Left colon (tissue), 2 donors: ENCODE results near the gene CAMSAP2. TPM values are rescaled to one million over a fixed set of nuclear protein-coding genes. Genes with fewer than 3 reads are reported as not detected.
"Not testable (repeated sequence)": the region's sequence is repeated elsewhere in the genome, so short reads cannot be mapped to it uniquely, and the experiment has no call there.

Experiments
- ATAC-seq: fragments of 200-7000 bp; cut with Tn5 transposase; one replicate; pipeline ENCODE4 v1.9.1; 2020; ENCODE audit warnings: mild to moderate bottlenecking, moderate library complexity
- DNase-seq, 2 donors: peaks; one replicate each; pipeline ENCODE4 v3.0.0-alpha.2; 2020
- intact Hi-C, 2 donors: fragments of 100-400 bp; cut with DNase I in 1 of 2; cut with micrococcal nuclease in 1 of 2; formaldehyde crosslinking; loops; one replicate each; pipeline versions ENCODE4 v1.11.2 to v1.14.0; 2022; cut with DNase I, micrococcal nuclease
- total RNA-seq, 2 donors: library from RNA; stranded (reverse); fragmentation: NEBNext Ultra II Directional; extraction: Animal tissue kit (Norgen Biotek cat#: 25700); gene quantifications; one replicate each; pipeline ENCODE4 v1.2.1, GENCODE V29; 2021
- donor health status: DM: no; HTN: no; CAD: no.
- donor health status: DM: yes; HTN: yes; CAD: no.

The CAMSAP2 gene
- total RNA-seq, 2 donors from 2014 or later: 7.4 to 9.0 TPM

DNA sequence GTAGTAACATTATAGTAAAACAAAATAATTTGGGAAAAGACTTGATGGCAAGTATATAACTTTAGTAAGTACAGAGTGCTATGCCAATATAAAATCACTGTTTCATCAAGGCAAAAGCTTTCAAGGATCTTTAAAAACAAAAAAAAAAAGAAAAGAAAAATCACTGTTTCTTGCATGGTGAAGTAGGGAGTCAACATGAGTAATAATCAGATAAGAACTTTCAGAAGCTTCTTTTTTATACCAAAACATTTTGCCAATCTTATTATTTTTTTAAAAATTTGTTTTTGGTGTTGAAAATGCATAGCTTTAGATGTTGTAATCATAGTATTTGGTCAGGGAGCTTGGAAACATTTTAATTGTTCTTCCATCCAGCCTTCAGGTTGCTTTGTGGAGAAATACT is 37.2 kb downstream of the CAMSAP2 start:
- no peak for DNase-seq
- no peak for ATAC-seq
- intact Hi-C loops: no loop called here

DNA sequence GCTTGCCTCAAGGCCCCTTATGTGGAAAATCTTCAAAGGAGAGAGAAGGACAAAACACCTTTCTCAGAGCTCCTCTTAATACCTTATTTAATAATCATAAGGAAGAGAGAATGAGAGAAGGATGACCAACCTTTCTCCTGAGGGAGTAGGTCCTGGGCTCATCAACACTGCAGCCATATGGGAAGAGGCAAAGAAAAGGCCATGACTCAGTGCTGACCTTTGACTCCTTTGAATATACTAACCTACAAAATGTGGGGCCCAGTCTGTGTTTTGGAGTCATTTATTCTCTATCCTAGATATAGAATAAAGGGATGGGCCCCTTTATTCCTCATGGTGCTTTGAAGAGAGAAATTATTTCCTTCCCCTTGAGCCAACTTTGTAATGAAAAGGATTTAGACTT is 38.3 kb downstream of the CAMSAP2 start:
- DNase-seq (no peak), ATAC-seq (peak; percentile 68)
- intact Hi-C loops: no loop called here

DNA sequence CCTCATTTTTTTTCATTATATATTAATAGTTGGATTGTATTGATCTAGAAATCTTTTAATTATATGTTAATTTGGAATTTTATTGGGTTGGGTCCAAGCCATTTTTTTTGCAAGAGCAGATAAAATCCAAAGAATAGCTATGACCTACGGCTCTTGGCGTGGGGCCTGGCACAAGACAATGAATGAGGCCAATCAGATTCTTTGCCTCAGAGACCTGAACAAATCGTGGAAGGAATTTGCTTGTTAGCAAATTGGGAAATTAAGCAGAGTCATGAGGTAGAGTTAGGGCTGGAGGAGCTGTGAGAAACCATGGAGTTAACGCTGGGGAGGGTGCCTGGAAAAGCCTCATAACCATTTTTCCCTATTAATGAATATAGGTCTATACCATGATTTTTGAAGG is 40.1 kb downstream of the CAMSAP2 start:
- intact Hi-C loops: no loop called here
- no peak for ATAC-seq
- no peak for DNase-seq

DNA sequence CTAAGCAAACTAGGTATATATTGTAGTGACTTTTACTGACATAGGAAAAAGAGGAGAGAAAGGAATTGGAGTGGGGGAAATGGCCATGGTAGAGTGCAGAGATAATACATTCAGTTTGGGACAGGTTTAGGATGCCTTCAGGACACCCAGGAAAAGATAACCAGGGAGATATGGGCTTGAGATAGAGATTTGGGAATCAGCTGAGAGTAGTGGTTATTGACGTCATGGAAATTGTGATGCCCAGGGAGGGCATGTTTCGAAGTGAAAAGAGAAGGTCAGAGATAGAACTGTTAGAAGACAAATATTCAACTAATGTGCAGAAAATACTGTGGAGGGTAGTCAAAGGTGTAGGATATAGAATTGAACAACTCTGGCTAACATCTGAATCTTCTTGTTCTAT is 40.6 kb downstream of the CAMSAP2 start:
- ATAC-seq: no peak
- no peak for DNase-seq
- intact Hi-C loops: no loop called here

DNA sequence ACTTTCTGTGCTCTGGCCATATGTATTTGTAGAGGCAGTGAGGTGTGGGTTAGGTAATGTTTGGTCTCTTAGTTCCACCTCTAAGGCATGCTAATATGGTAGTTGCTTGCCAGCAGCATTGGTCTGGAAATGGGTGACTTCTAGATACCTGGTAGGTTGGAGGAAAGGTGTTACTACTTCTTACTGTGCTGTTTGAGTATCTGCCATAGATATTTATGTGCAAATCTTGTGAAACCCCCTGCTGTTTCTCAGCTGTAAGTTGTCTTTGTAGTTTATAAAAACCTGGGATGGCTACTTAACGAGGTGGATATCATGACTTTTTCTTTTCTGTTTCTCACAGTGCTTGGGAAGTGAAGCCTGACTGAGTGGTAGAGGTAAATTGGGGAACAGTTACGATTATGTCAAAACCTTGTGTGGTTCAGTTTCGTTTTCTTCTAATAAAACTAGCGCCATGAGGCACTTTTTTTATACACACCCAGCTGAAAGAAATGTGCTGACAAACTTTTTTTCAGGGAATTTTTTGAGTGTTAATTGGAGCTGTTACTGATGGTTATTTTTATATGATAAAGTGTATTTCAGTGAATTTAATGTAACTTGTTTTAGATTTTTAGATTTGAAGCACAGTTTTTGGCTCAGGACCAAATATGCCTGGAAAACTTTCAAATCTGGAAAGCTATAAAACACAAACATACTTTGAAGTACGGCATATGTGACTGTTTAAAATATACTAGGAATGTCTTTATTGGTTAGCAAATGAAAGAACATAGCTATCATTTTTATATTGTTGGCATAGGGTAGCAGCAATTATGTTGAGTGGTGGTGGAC is 42.1 kb downstream of the CAMSAP2 start:
- DNase-seq (no peak), ATAC-seq (peak; percentile 80)
- intact Hi-C loops: no loop called here

DNA sequence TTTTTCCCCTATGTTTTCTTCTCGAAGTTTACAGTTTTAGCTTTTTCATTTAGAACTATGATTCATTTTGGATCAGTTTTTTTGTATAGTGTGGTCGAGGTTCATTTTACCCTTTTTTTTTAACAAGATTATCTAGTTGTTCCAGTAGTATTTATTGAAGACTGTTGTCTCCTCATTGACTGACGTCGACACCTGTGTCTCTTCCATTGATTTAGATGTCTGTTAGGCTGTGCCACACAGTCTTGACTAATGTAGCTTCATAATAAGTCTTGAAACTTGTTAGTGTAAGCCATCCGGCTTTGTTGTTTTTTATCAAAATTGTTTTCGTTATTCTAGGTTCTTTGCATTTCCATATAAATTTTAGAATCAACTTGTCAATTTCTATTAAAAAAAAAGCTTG is 45.2 kb downstream of the CAMSAP2 start:
- no peak for DNase-seq
- no peak for ATAC-seq
- intact Hi-C loops: no loop called here

DNA sequence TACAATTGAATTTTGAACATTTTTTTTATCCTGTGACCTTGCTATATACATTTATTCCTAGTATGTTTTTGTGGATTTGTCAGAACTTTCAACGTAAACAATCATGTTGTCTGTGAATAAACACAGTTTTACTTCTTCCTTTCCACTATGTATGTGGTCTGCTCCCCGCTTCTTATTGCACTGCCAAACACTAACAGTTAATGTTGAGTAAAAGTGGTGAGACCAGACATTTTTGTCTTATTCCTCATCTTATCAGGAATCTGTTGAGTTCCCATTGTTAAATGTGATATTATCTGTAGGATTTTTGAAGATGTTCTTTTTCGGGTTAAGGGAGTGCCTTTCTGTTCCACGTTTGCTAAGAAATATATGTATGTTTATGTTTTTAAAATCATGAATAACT is 45.9 kb downstream of the CAMSAP2 start:
- no peak for DNase-seq
- intact Hi-C loops: no loop called here
- no peak for ATAC-seq

DNA sequence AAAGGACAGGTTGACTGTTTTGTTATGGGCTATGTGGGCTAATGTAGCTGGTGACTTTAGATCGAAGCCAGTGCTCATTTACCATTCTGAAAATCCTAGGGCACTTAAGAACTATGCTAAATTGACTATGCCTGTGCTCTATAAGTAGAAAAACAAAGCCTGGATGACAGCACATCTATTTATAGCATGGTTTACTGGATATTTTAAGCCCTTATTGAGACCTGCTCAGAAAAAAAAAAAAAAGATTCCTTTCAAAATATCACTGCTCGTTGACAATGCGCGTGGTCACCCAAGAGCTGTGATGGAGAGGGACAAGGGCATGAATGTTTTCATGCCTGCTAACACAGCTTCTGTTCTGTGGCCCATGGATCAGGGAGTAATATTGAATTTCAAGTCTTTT is 48.1 kb downstream of the CAMSAP2 start:
- intact Hi-C loops: no loop called here
- ATAC-seq (no peak), DNase-seq (no peak)

DNA sequence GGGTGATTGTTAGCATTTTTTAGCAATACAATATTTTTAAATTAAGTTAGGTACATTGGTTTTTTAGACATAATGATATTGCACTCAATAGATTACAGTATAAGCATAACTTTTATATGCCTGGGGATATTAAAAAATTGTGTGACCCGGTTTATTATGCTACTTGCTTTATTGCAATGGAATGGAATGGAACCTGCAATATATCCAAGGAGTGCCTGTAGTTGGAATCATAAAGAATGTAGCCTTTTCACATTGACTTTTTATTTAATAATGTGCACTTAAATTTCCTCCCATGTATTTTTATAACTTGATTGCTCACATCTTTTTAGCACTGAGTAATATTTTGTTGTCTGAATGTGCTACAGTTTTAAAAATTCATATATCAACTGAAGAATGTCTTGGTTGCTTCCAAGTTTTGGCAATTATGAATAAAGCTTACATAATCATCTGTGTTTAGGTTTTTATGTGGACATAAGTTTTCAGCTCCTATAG is 49.2 kb downstream of the CAMSAP2 start:
- peak; percentile 89 for ATAC-seq
- intact Hi-C loops: no loop called here
- DNase-seq: no peak

DNA sequence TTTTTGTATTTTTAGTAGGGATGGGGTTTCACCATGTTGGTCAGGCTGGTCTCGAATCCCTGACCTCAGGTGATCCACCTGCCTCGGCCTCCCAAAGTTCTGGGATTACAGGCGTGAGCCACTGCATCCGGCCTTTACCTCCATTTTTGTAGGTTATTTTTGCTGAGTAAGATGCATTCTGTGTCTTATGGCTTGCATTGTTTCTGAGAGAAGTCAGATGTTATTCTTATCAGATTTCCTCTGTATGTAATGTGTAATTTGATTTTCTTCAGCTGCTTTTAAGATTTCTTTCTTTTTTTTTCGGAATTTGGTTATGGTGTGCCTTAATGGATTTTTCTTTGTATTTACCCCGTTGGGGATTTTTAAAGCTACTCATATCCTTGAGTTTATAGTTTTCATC is 52.3 kb downstream of the CAMSAP2 start:
- ATAC-seq, intact Hi-C loops, DNase-seq: not testable (repeated sequence)

DNA sequence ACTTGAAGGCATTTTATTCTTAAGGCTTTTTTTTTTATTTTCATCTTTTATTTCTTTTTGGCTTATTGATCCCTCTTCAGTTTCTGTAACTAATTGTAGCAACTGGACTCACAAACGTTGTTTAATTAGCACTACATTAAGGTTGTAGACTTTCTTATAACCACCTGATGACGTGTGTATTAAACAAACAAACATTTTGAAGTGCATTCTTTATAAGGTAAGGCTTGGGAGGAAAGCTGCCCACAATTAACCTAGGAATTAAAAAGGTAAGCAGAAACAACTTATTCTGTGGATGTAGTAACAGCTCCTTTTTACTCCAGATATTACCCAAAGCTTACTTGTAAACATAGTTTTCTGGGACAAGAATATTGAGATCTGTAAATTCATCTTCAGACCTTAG is 55.0 kb downstream of the CAMSAP2 start:
- intact Hi-C loops: no loop called here
- ATAC-seq (no peak), DNase-seq (no peak)

DNA sequence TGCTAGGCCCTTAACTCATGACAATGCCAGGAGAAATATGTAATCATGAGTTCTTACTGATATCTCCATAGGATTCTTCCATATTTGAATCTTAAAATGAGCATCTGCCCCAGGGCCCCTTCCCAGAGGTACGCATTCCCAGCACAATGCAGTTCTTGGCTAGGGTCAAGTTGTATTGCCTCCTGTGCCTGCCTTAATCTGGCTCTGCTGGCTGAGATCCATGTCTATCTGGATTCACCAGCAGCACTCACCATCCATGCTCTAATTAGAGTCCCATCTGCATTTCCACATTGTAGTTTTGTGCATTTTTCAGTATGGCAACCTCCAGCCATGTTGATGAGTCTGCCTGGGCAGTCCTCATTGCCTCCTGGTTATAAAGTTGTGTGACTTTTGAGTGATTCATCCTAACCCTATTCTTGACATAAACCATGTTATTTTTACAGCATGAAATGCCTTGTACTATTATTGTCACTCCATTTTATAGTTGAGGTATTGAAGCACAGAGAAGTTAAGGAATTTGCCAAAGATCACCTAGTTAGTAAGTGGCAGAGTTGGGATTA is 55.9 kb downstream of the CAMSAP2 start:
- intact Hi-C loops: no loop called here
- ATAC-seq (peak; percentile 28), DNase-seq (no peak)

DNA sequence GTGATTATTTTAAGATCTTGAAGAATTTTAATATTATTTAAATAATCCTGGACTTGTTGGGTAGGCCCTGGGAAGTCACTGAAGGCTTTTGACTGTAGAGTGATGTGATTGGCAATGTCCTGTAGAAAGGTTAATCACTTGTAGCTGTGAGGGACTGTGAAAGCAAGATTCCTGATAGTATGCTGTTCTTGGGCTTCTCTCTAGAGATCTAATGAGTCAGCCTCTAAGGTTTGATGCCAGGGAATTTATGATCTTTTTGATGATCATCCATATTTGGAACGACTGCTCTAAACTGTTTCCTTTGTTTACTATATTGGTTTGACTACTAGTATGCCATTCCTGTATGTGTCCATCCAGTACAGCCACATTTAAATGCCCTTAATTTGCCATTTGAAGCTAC is 56.5 kb downstream of the CAMSAP2 start:
- ATAC-seq: peak; percentile 36
- DNase-seq: no peak
- intact Hi-C loops: no loop called here

DNA sequence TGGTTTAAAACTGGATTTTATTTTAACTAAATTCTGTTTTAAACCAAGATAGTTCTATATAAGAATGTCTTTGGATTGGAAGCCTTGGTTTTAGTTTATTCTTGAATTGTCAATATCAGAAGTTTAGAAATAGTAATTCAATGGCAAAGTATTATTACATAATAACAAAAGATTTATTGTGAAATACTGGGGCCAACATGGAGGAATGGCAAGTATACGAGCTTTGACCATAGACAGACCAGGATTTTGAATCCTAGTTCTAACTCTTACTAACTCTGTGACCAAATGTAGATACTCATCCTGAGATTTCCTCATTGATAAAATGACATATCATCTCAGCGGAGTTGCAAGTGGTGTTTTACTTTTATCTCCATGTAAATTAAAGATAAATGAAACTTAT is 63.3 kb downstream of the CAMSAP2 start:
- ATAC-seq (no peak), DNase-seq (no peak)
- intact Hi-C loops: loop anchor here in 1 of 2 donors (10.0 kb wide), 1 partner anchor 177 kb away; the partner anchor contains the start of gene KIF14

DNA sequence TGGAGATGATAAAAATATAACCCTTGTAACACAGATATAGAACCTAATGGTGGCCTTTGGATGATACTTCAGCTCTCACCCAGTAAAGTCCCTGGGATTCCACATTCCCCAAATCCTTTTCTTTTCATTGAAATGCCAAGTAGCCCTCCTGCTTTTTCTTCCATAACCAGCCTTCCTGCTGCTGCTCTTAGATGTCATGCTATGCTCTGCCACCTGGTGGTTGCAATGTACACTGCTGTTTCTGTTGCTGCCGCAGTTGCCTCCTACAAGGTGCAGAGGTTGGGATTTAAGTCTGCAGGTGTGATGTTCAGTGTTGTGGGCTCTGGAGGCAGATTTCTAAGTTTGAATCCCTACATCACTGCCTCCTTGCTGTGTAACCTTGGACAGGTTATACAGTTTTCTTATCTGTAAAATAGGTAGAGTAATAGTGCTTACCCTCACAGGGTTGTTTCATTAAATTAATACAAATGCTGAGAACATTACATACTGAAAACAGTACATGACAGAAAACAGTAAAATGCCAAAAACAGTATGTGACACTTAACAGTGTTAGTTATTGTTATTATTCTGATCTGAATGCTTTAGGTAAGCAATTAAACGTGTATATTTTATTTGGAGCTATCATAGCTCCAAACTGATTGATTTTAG is 64.3 kb downstream of the CAMSAP2 start:
- ATAC-seq (peak; percentile 90), DNase-seq (peak; percentile 70 to 85)
- intact Hi-C loops: loop anchor here in 1 of 2 donors (10.0 kb wide), 1 partner anchor 178 kb away; the partner anchor contains the start of gene KIF14

DNA sequence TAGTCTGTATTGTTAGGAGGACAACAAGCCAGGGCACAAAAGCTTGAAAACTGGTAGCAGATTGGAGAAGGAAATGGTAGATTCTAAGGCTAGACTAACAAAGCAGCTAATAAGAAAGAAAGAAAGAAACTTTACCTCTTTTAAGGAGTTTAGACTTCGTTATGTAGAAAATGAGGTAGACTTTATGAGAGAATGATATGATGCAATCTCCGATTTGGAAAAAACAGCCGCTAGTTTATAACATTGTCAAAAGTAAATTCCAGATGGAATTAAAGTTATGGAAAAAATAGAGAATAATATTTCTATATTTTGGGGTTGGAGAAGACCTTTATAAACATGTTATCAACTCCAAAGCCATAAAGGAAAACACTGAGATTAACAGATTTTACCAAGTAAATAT is 67.0 kb downstream of the CAMSAP2 start:
- intact Hi-C loops: loop anchor here in 1 of 2 donors (10.0 kb wide), 1 partner anchor 181 kb away; the partner anchor contains the start of gene KIF14
- no peak for DNase-seq
- no peak for ATAC-seq

DNA sequence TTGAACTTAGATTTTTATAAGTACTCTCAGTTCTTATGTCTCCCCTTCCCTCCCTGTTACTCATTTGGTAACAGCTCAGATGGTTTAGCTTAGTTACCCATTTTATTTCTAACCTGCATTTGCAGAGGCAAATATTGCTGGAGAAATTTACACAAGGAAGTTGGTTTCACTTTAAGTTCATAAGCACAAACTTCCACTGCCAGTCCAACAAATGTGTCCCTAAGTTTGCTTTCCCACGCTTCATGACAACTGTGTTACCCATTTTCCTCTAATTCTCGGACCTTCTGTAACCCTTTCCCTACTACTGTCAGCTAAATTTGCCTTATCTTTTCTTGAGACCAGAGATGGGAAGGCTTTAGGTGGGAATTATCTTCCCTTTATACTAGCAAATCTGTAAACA is 70.2 kb downstream of the CAMSAP2 start:
- DNase-seq (no peak), ATAC-seq (no peak)
- intact Hi-C loops: loop anchor here in 1 of 2 donors (10.0 kb wide), 1 partner anchor 184 kb away; the partner anchor contains the start of gene KIF14

DNA sequence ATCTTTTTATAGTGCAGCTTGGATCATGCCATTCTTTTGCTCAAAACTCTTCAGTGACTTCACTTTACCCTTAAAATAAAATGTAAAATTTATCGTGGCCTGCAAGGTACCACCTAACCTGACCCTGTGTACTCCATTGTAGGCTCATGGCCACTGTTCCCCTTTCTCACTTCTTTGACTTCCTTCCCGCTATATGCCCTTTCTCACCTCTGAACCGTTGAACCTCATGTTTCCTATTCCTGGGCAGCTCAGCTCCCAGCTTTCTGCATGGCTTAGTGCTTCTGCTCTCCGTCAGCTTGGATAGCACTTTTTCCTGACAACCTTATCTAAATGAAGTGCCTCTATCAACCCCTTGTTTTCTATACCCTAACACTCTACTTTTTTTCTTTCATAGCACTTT is 73.0 kb downstream of the CAMSAP2 start:
- ATAC-seq (no peak), DNase-seq (no peak)
- intact Hi-C loops: no loop called here

DNA sequence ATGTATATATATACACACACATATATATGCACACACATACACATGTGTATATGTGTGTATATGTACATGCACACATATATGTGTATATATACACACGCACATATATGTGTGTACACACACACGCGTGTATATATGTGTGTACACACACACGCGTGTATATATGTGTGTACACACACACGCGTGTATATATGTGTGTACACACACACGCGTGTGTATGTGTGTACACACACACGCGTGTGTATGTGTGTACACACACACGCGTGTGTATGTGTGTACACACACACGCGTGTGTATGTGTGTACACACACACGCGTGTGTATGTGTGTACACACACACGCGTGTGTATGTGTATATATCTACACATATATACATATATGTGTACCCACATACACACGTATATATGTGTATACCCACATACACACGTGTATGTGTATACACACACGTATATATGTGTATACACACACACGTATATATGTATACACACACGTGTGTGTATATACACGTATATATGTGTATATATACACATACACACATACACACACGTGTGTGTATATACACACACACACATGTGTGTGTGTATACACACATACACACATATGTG is 78.0 kb downstream of the CAMSAP2 start:
- intact Hi-C loops, ATAC-seq, DNase-seq: not testable (repeated sequence)
